GM18909 (cell line): ENCODE measurements around the gene HDAC4.

Experiments
- ATAC-seq: cut with Tn5 transposase; IDR thresholded peaks from one replicate; pipeline ENCODE4 v1.9.1; 2021; ENCODE audit warnings: mild to moderate bottlenecking; ENCODE audit not compliant: unreplicated experiment, poor library complexity

Gene HDAC4

GRCh38 chr2:239036819-239037558, 363.8 kb downstream of the HDAC4 start:
- no peak for ATAC-seq

GRCh38 chr2:239035997-239036731, 364.7 kb downstream of the HDAC4 start:
- no peak for ATAC-seq

- peak; percentile 45 for ATAC-seq
Measured at GRCh38 chr2:239035361-239035814, 365.4 kb downstream of the HDAC4 start.

GRCh38 chr2:239034561-239035341, 366.1 kb downstream of the HDAC4 start:
- no peak for ATAC-seq

- ATAC-seq = no peak
Measured at GRCh38 chr2:239033801-239034560, 366.8 kb downstream of the HDAC4 start.

- ATAC-seq = no peak
Measured at GRCh38 chr2:239029958-239030357, 370.9 kb downstream of the HDAC4 start.

- no peak for ATAC-seq
Measured at GRCh38 chr2:239028253-239028619, 372.6 kb downstream of the HDAC4 start.

GRCh38 chr2:239027391-239028252, 373.2 kb downstream of the HDAC4 start:
- ATAC-seq = no peak

- no peak for ATAC-seq
Measured at GRCh38 chr2:239026711-239027361, 374.0 kb downstream of the HDAC4 start.

- no peak for ATAC-seq
Measured at GRCh38 chr2:239025951-239026461, 374.8 kb downstream of the HDAC4 start.

- ATAC-seq = no peak
Measured at GRCh38 chr2:239025096-239025801, 375.6 kb downstream of the HDAC4 start.

- no peak for ATAC-seq
Measured at GRCh38 chr2:239024226-239024625, 376.6 kb downstream of the HDAC4 start.

GRCh38 chr2:239022437-239023260, 378.2 kb downstream of the HDAC4 start:
- no peak for ATAC-seq

- no peak for ATAC-seq
Measured at GRCh38 chr2:239021651-239022436, 379.0 kb downstream of the HDAC4 start.

GRCh38 chr2:239021224-239021623, 379.6 kb downstream of the HDAC4 start:
- no peak for ATAC-seq

GRCh38 chr2:239020541-239021041, 380.2 kb downstream of the HDAC4 start:
- no peak for ATAC-seq
